Nucleus accumbens (tissue), 56 donors: ENCODE data around the gene CRKL.
"Not testable (repeated sequence)": the region's sequence is repeated elsewhere in the genome, so short reads cannot be mapped to it uniquely, and the experiment has no call there.

Experiments
- DNase-seq, 56 donors: peaks; one replicate each; lab custom pipeline; 2025; lab: John Stamatoyannopoulos, UW

CRKL gene, protein sequence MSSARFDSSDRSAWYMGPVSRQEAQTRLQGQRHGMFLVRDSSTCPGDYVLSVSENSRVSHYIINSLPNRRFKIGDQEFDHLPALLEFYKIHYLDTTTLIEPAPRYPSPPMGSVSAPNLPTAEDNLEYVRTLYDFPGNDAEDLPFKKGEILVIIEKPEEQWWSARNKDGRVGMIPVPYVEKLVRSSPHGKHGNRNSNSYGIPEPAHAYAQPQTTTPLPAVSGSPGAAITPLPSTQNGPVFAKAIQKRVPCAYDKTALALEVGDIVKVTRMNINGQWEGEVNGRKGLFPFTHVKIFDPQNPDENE

DNA sequence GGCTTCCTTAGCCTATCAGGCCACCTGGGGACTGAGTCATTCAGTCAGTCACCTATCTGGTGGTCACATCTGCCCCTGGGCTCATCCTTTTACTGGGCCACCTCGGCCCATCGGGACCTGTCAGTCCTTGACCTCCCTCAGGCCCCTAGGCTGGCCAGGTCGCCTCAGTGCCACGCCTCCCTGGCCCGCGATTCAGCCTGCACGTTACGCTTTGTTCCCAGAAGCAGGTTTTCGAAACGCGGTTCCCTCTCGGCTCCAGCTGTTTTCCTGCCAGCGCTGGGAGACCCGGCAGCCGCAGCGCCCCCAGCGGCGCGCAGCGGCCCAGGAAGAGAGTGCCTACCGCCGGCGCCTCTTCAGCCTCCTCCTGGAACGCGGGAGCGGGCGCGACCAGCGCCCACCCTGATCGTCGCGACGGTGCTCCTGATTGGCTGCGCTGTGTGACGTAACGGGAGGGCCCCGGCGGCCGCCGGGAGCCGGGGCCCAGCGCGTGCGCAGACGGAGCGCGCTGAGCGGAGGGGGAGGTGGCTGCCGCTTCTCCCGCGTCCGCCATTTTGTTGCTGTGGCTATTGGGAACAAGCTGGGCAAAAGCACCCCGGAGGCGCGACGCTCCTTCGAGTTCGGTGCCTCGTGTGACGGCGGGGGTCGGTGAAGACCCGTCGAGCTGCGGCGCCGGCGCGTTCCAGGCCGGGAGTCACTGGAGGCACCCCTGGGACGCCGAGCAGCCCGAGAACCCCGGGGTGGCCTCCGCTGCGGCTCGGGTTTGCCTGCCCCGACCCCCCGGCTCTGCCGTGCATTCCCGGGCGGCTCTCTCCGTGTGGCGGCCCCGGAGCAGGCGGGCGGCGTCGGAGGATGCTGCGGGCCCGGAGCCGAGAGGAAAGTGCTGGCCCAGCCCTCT is at the start of gene CRKL:
CRKL (plus strand) TSS at position 492 of the 895 bp plus-strand sequence. CDS start 528 bp downstream, outside the sequence.
- peak; percentile 72 to 98 (median 94) for DNase-seq

DNA sequence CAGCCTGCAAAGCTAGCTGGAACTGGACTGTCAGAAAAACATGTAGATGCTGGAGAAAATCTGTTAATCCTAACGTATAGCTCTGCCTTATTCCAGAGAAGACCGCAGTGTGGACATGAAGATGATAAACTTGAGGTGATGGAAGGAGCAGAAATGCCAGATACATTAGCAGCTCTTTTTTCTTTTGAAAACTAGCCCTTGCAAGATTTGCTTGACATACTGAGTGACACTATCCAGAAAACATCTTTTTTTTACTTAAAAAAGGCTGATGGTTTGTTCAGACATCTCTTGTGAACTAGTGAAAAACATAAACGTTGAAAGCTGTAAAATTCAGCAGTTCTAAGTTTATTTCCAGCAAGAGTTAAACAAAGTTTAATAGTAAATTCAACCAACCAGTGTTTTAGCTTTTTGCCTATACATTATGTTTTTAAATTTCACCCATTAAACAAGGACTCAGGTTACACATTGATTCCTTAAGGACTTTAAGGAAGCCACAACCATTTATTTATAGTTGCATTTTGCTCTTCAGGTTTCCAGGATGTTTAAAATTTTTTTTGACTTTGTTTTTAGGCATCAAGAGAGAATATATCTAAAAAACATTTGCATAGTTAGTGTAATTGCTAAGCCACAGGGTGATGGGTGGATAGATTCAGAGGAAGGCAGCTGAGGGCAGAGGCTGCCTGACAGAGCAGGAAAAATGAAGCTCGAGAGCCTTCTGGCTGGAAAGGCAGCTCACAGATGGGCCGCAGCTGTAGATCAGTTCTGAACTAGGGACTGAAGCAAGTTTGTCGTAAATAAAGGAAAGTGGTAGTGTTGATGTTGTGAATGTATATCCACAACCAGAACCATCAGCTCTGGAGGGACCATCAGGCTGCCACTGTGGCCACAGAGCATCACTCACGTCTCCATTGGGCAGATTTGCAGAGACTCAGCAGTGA is 48.9 kb upstream of the CRKL start:
- no peak for DNase-seq

DNA sequence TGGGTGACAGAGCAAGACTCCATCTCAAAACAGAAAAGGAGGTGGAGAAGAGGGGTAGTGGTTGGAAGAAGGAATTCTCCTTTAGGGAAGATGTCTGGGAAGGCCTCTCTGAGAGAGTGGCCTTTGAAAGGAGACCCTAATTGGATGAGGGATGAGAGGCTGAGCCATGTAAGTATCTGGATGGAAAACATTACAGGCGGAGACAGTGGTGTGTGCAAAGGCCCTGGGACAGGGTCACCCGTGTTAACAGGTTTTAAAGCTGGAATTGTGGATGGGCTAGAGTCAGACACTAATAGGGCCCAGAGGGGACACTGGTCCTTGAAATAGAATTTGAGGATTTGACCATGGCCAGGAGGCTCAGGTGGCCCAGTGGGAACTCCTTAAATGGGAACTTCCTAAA is 48.0 kb upstream of the CRKL start:
- DNase-seq: no peak

DNA sequence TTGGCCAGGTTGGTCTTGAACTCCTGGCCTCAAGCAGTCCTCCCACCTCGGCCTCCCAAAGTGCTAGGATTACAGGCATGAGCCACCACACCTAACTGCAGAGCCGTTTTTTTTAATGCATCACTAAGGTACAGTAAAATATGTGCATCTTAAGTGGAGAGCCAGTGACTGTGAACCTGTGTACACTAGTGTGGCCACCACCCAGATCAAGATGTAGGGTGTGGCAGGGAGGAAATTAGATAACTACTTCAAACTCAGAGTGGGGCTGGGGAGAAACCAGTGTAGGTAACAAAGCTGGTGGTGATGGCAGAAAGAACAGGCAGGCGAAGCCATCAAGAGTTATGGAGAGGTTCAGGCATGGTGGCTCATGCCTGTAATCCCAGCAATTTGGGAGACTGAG is 44.0 kb upstream of the CRKL start:
- no peak for DNase-seq

DNA sequence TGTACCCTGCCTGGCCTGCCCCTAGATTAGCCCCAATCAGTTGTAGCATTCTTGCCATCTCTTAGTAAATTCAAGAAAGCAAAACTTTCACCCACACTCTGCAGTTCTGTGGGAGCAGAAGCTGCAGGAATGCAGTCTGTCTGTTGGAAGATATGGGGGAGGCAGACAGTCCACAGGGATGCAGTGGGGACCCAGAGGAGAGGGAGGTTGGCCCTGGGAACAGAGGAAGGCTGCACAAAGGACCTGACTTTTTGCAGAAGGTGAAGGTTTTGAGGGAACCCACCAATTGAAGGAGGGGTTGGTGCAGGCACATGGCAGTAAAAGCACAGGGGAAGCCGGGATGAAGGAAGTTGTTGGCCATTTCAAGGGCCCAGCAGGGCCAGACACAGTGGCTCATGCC is 41.9 kb upstream of the CRKL start:
- DNase-seq: no peak

DNA sequence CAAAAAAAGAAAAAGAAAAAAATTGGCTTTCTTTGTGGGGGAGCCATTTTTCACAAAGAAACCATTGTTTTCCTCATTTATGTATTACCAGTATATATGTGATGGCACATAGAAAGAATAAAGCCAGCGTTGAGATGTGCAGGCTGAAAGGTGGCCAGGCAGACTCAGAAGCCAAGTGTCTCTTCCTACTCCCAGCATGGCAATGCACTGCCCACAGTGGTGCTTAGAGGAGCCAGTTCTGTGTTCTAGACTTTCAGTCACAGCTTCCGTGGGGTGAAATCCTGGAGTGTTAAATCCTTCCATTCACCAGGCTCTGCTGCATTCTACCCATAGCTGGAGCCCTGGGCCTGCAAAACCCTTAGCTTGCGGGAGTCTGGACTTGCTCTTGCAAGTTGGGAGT is 39.5 kb upstream of the CRKL start:
- no peak for DNase-seq

DNA sequence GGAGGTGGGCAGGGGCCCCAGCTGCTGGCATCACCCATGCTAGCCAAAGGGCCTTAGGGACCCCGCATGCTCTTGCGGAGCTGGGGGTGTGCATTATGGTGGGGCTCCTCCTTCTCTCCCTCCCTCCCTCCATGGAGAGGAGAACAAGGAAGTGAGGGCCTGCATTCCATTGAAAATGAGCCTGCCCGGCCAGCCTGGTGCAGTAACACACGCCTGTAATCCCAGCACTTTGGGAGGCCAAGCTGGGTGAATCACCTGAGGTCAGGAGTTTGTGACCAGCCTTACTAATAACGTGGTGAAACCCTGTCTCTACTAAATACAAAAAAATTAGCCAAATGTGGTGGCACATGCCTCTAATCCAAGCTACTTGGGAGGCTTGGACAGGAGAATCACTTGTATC is 36.0 kb upstream of the CRKL start:
- no peak for DNase-seq

DNA sequence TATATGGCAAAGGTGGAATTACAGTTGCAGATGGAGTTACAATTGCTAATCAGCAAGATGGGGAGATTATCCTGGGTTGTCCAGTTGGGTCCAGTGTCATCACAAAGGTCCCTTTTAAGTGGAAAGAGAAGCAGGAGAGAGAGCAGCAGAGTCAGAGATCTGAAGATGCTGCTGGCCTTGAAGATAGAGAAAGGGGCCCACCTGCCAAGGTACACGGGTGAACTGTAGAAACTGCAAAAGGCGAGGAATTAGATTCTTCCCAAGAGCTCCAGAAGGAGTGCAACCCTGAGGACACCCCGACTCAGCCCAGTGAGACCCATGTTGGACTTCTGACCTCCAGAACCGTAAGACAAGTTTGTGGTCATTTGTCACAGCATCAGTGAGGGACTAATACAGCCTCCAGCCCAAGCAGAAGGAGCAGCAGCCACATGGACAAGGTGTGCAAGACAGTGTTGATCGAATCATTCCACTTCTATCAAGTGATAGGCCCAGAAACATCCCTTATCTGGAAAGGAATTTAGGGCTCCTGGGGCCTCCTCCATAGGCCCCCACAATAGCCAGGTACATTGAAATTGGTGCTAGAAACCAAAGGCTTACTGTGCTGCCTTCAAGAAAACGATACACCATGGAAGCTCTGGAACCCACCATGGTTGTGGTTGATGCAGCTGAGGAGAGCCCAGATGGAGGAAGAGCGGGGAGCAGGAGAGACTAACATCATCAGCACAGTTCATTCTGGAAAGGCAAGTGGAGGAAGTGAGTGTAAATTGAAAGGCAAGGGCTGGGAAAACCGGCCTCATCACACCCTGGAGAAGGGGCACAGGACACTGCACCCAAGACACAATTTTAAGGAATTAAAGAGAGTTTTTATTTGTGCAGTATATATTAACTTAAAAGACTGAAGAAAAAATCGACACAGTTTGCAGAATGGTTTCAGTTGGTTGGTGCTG is 35.1 kb upstream of the CRKL start:
- no peak for DNase-seq

DNA sequence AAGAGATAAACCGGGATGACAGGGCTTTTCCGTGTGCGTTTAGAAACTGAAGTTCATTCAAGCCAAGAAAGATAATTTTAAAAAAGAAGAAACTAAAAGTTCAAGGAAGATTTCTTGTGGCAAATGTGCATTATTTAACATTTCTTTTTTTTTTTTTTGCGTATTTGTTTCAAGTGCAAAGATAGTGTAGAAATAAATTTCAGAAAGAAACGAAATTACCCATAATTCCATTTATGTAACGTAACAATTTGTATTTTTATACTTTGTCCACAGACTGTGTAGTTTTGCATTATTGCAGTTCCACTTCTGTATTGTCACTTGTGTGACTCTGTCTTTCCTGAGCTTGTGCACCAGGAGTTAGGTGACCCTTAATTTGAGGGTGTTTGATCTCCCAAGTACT is 34.4 kb upstream of the CRKL start:
- no peak for DNase-seq

DNA sequence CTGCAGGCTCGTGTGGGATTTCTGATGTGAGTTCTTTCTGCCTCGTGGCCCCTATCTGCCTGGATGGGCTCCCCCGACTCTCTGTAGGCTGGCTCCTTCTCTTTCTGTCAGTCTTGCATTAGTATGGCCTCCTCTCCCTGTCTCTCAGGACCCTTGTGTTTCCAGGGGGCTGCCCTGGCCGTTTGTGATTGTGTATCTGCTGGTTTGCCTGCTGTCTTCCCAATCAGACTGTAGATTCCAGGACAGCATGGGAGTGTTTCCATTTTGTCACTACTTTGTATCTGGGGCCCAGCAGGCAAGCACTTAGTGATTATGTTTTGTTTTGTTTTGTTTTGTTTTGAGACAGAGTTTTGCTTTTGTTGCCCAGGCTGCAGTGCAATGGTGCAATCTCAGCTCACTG is 32.8 kb upstream of the CRKL start:
- DNase-seq: no peak

DNA sequence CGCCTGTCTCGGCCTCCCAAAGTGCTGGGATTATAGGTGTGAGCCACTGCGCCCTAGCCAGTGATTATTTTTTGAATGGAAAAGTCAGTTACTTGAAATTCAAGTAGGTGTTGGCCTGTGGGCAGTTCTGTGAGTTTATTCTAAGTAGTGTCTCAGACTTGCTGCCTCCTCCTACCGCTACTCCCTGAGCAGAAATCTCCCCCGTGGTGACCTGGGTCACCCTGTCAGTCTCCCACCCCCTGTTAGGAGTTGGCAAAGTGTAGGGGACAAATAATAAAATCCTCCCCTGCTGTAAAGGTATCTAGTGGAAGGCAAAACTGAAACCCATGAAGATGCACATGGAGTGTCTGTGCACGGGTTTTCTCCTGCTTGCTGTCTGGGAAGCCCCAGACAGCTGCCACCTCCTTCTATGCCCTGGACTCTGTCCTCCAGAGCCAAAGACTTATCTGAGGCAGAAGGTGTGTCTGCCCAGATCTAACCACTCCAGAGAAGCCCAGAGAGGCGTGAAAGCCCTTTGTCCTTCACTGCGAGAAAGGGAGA is 32.1 kb upstream of the CRKL start:
- DNase-seq: peak in 1 of 56 donors; percentile 27

DNA sequence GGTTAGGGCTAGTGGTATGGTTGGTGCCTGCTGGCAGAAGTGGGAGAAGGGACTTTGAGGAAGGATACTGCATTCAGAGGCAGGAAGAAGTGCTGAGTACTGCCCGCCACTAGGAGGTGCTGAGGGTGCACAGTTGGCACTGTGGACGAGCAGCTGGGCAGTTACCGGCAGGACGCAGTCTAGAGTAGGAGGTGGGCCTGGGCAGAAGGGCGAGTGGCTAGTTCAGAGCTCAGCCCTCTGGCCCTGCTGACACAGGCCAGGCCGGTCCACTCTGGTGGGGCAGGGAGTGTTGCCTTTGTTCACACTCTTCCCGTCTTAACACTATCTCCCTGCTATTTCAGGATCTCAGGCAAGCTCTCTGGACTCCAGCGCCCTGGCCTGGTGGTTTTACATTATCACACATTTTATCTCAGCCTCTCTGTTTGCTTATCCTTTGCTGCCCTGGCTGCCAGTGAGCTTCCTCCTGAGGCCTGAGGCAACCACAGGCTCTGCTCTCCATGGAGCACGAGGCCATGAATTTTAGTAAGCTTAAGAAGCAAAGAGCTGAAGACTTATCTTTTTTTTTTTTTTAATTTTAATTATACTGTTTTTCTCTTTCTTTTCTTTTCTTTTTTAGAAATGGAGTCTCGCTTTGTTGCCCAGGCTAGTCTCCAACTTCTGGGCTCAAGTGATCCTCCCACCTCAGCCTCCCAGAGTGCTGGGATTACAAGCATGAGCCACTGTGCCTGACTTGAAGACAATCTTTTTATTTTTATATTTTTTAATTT is 31.5 kb upstream of the CRKL start:
- DNase-seq: peak in 49 of 56 donors; percentile 3 to 82 (median 46)

DNA sequence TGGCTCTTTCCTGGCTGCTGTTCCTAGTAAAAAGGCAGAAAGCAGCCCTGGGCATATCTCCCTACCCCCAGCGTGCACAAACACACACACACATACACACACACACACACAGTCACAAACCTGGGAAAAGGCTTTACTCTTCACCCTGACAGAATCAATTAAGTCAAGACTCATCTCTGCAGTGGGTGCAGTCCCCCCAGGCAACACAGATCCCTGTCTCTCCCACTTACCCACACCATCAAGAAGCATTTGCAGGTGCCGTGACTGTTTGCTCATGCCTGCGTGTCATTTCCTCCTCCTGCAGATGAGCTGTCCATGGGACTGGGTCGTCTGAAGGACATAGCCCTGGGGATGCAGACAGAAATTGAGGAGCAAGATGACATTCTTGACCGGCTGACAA is 29.8 kb upstream of the CRKL start:
- no peak for DNase-seq

DNA sequence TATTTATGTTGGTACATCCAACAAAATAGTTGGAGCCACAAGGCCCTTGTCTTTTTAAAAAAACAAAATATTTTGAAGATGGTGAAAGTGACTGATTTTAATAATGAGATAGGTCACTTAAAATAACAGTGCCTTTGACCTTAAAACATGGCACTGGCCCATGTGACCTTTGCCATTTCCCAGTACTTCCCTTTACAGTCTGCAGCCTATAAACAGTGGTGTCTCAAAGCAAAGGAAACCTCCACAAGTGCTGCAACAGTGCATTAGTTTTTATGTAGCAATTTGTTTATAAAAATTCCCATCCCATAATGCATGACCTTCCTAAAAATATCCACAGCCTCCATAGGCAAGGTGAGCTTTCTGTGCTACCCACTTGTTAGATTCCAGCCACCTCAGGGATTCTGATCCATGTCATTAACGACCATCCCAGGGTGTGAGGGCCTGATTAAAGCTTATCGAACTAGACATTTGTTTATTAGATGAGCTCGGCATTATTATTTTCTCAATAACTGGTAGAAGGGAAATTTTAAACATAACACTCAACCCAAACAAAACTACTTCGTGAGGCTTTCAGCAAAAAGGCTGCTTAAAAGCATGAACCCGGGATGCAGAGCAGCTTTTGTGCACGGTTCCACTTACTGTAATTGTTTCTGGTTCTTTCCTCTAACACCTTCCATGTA is 28.0 kb upstream of the CRKL start:
- DNase-seq: no peak

DNA sequence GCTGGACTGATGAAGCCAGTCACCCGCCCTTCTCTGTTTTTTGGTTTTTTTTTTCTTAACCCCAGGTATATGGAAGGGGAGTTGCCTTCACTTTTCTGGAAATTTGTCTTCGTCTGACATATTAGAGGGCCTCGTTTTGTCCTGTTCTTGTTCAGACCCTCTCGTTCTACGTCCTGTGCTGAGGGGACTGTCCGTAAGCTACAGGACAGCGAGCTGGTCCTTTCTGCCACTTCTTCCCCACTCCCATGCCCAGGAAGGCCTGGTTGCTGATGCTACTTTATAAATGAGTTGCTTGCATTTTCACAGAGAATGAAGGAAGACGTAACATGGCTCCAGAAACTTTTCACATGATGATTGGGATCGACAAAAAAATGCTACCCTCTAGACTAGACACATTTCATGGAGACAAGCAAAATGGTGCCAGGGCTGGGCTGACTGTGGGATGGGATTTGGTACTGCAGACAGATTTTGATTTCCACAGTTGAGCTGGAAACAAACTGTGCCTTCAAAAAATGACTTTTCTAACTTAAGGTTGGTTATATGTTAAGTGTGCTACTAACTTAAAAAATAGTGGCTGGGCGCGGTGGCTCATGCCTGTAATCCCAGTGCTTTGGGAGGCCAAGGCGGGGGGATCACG is 27.2 kb upstream of the CRKL start:
- no peak for DNase-seq

DNA sequence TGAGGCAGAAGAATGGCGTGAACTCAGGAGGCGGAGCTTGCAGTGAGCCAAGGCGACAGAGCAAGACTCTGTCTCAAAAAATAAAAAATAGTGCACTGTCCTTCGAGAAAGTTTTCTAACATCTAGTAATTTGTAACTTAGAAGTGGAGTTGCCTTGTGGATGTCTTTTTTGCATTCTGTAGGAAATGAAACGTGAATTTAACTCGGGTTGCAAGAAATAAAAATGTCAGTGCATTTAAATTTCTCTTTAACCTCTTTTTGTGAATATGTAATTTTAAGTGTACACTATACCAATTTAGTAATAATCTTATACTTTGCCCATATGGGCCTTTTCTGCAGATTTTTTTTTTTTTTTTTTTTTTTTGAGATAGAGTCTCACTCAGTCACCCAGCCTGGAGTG is 26.2 kb upstream of the CRKL start:
- DNase-seq: no peak

DNA sequence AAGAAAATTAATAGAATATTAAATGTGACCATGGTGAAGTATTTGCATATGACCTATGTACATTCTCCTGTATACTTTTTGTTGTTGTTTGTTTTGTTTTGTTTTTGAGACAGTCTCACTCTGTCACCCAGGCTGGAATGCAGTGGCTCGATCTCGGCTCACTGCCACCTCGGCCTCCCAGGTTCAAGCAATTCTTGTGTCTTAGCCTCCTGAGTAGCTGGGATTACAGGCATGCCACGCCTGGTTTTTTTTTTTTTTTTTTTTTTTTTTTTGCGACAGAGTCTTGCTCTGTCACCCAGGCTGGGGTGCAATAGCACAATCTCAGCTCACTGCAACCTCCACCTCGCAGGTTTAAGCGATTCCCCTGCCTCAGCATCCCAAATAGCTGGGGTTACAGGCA is 19.5 kb upstream of the CRKL start:
- DNase-seq: not testable (repeated sequence)
